Natural killer cell (primary cell): ENCODE data around the gene COL3A1. TPM values are rescaled to one million over a fixed set of nuclear protein-coding genes. Genes with fewer than 3 reads are reported as not detected.

Source experiments
- ATAC-seq, 3 donors: fragments of 150-1000 bp in 2 of 3; fragments of 200-7000 bp in 1 of 3; cut with Tn5 transposase; 1 replicate in 1 of 3; 2 replicates in 2 of 3; pipeline ENCODE4 v1.10.0; 2021; ENCODE audit warnings: mild to moderate bottlenecking in 2 of 3, moderate library complexity in 2 of 3
- DNase-seq, 2 donors: peaks; one replicate each; pipeline versions ENCODE4 v3.0.0 to v3.0.0-alpha.2; 2013 to 2021; ENCODE audit warnings: mixed read lengths in 1 of 2
- H3K27ac ChIP-seq: one replicate; pipeline ENCODE4 v1.5.1; 2013; ENCODE audit warnings: mild to moderate bottlenecking, low read length
- H3K27me3 ChIP-seq: one replicate; pipeline ENCODE4 v1.6.1; 2013; ENCODE audit warnings: low read length; ENCODE audit not compliant: control insufficient read depth, insufficient read depth
- H3K36me3 ChIP-seq: one replicate; pipeline ENCODE4 v1.6.1; 2013; ENCODE audit warnings: low read length; ENCODE audit not compliant: control insufficient read depth, insufficient read depth
- H3K4me1 ChIP-seq: one replicate; pipeline ENCODE4 v1.6.1; 2013; ENCODE audit warnings: low read length; ENCODE audit not compliant: control insufficient read depth, insufficient read depth
- H3K4me3 ChIP-seq: one replicate; pipeline ENCODE4 v1.5.1; 2013; ENCODE audit warnings: low read length
- H3K9me3 ChIP-seq: one replicate; pipeline ENCODE4 v1.6.1; 2013; ENCODE audit warnings: low read length; ENCODE audit not compliant: control insufficient read depth, insufficient read depth
- H3K27ac Mint-ChIP-seq, 2 donors: one replicate each; pipeline ENCODE4 v1.8.0; 2022; ENCODE audit warnings: mild to moderate bottlenecking in 2 of 2, mixed read lengths in 2 of 2, moderate library complexity in 1 of 2
- H3K27me3 Mint-ChIP-seq, 2 donors: one replicate each; pipeline ENCODE4 v1.8.0; 2022; ENCODE audit warnings: low read depth in 2 of 2, mixed read lengths in 2 of 2
- H3K36me3 Mint-ChIP-seq: one replicate; pipeline ENCODE4 v1.8.0; 2022; ENCODE audit warnings: mixed read lengths
- H3K4me1 Mint-ChIP-seq, 2 donors: one replicate each; pipeline ENCODE4 v1.8.0; 2022; ENCODE audit warnings: mixed read lengths in 2 of 2
- H3K4me3 Mint-ChIP-seq: one replicate; pipeline ENCODE4 v1.8.0; 2022; ENCODE audit warnings: mild to moderate bottlenecking, moderate library complexity, mixed read lengths
- H3K9me3 Mint-ChIP-seq, 2 donors: one replicate each; pipeline ENCODE4 v1.8.0; 2022; ENCODE audit warnings: mixed read lengths in 2 of 2
- WGBS: methylation state at CpG from one replicate; pipeline ENCODE4 v1.1.7; 2013; ENCODE audit warnings: missing lambda C conversion rate; ENCODE audit not compliant: insufficient coverage; 5-methylcytosine and 5-hydroxymethylcytosine counted together
- intact Hi-C: fragments of 100-400 bp; cut with micrococcal nuclease; formaldehyde crosslinking; loops from one replicate; pipeline ENCODE4 v1.14.2; 2022
- total RNA-seq, 4 donors: library from RNA; stranded (reverse); fragments of 120-200 nt in 1 of 4; gene quantifications; one replicate each; pipeline versions ENCODE4 v1.2.3 to v1.2.4, GENCODE V29; 2013 to 2022
- TF ChIP-seq, protein P1 (sequence below): fragments of 200-600 bp; IDR thresholded peaks from one replicate; pipeline ENCODE4 v1.8.0; 2022; ENCODE audit warnings: antibody characterized with exemption

The COL3A1 gene
- total RNA-seq, 3 donors from 2014 or later (not counting 1 experiment from before 2014, with no cell fraction given): not detected

DNA sequence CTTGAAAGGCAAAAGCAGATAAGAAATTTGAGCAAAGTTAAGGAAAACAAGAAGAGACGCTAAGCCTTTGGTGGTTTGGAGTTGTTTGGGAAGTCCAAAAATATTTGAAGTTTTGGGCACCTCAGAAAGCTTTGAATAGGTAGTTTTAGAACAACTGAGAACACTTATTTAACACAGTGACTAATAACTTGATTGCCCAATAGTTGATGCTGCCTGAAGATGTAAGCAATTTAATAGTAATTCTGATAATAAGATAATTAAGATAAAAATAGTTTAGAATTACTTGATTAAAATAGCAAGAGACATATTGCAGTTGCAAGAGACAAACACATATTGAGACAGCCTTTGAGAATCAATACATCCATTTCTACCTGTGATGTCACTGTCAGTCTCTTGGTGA, 16.5 kb upstream of the COL3A1 start:
- Histone ChIP-seq H3K4me1 (no peaks in the 10 kb centered on the region), H3K27ac (no peak overlapping the region), H3K9me3 (no peaks in the 10 kb centered on the region), H3K4me3 (no peak overlapping the region), H3K27me3 (no peaks in the 10 kb centered on the region), H3K36me3 (no peaks in the 10 kb centered on the region)
- H3K9me3 Mint-ChIP-seq: peaks cover 20 to 33% of the 10 kb centered on the region in 2 donors
- no peak overlapping the region for H3K4me3 Mint-ChIP-seq
- H3K27me3 Mint-ChIP-seq: no peaks in the 10 kb centered on the region
- TF ChIP-seq, protein P1, sequence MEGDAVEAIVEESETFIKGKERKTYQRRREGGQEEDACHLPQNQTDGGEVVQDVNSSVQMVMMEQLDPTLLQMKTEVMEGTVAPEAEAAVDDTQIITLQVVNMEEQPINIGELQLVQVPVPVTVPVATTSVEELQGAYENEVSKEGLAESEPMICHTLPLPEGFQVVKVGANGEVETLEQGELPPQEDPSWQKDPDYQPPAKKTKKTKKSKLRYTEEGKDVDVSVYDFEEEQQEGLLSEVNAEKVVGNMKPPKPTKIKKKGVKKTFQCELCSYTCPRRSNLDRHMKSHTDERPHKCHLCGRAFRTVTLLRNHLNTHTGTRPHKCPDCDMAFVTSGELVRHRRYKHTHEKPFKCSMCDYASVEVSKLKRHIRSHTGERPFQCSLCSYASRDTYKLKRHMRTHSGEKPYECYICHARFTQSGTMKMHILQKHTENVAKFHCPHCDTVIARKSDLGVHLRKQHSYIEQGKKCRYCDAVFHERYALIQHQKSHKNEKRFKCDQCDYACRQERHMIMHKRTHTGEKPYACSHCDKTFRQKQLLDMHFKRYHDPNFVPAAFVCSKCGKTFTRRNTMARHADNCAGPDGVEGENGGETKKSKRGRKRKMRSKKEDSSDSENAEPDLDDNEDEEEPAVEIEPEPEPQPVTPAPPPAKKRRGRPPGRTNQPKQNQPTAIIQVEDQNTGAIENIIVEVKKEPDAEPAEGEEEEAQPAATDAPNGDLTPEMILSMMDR: no peak
- DNase-seq (no peak), ATAC-seq (no peak)
- peaks cover 5% of the 10 kb centered on the region for H3K36me3 Mint-ChIP-seq
- WGBS: 95% methylated on average over 1 of the region's 1 CpG
- no peaks in the 10 kb centered on the region for H3K4me1 Mint-ChIP-seq
- no peak overlapping the region for H3K27ac Mint-ChIP-seq
- intact Hi-C loops: no loop called here

DNA sequence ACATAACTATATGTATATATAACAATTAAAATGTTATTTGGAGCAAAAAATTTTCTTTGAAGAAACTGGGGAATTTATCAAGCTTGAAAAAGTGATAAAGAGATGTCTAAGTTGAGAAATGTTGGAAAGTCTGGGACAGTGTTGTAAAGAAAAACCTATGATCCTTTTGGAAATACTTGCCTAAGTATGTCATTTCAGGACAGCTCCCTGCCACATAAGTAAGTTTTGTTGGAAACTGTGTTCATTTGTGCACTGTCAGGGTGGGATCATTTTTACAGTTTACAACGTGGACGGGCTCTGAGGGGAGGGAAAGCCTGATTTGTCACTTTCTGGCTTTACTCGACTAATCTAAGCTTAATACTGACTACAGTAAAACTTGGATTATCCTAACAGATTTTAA, 10.4 kb upstream of the COL3A1 start:
- Histone ChIP-seq H3K9me3 (no peaks in the 10 kb centered on the region), H3K27me3 (no peaks in the 10 kb centered on the region), H3K36me3 (no peaks in the 10 kb centered on the region), H3K4me3 (no peak overlapping the region), H3K27ac (no peak overlapping the region), H3K4me1 (no peaks in the 10 kb centered on the region)
- TF ChIP-seq, protein P1: no peak
- Mint-ChIP-seq H3K27ac (no peak overlapping the region), H3K9me3 (peaks cover 16 to 24% of the 10 kb centered on the region in 2 donors), H3K27me3 (no peaks in the 10 kb centered on the region), H3K4me1 (no peaks in the 10 kb centered on the region), H3K36me3 (peaks cover 5% of the 10 kb centered on the region), H3K4me3 (no peak overlapping the region)
- no CpG with 5 or more reads among the region's 3 CpGs for WGBS
- DNase-seq (no peak), ATAC-seq (no peak)
- intact Hi-C loops: no loop called here

GRCh38 chr2:188964976-188965546, 9.1 kb upstream of the COL3A1 start:
- no peaks in the 10 kb centered on the region for H3K27me3 ChIP-seq
- peaks cover 15 to 18% of the 10 kb centered on the region in 2 donors for H3K9me3 Mint-ChIP-seq
- no peak overlapping the region for H3K27ac Mint-ChIP-seq
- peaks cover 5% of the 10 kb centered on the region for H3K36me3 Mint-ChIP-seq
- H3K27ac ChIP-seq: no peak overlapping the region
- TF ChIP-seq, protein P1: no peak
- H3K4me3 ChIP-seq: no peak overlapping the region
- no peaks in the 10 kb centered on the region for H3K4me1 ChIP-seq
- 92% methylated on average over 1 of the region's 1 CpG for WGBS
- no peaks in the 10 kb centered on the region for H3K4me1 Mint-ChIP-seq
- no peaks in the 10 kb centered on the region for H3K36me3 ChIP-seq
- H3K27me3 Mint-ChIP-seq: no peaks in the 10 kb centered on the region
- ATAC-seq (no peak), DNase-seq (no peak)
- intact Hi-C loops: no loop called here
- H3K9me3 ChIP-seq: no peaks in the 10 kb centered on the region
- H3K4me3 Mint-ChIP-seq: no peak overlapping the region

DNA sequence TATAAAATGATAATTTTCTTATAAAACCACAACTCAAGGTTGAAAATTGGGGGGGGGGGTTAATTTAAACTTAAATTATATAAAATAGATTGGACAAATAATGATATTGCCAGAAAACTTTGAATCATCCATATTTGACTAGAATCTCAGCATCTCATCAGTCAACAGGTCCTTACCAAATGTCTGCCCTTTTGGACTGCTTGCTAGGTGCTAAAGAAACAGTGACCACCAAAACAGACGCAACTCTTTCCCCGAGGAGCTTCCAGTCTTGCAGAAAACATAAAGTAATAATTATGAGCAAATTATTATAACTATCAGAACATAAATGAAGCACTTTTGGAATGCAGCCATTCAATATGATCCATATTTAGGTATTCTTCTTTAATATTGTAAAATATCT, 8.6 kb upstream of the COL3A1 start:
- Histone ChIP-seq H3K4me1 (no peaks in the 10 kb centered on the region), H3K27ac (no peak overlapping the region), H3K36me3 (no peaks in the 10 kb centered on the region), H3K27me3 (no peaks in the 10 kb centered on the region), H3K4me3 (no peak overlapping the region), H3K9me3 (no peaks in the 10 kb centered on the region)
- DNase-seq (no peak), ATAC-seq (no peak)
- Mint-ChIP-seq H3K36me3 (peaks cover 5% of the 10 kb centered on the region), H3K4me1 (no peaks in the 10 kb centered on the region), H3K4me3 (no peak overlapping the region), H3K27me3 (no peaks in the 10 kb centered on the region), H3K9me3 (peaks cover 15 to 18% of the 10 kb centered on the region in 2 donors), H3K27ac (no peak overlapping the region)
- intact Hi-C loops: no loop called here
- TF ChIP-seq, protein P1: no peak
- WGBS: 100% methylated on average over 1 of the region's 2 CpGs
